ENCODE results near the gene MYO1D. TPM values are rescaled to one million over a fixed set of nuclear protein-coding genes. Genes with fewer than 3 reads are reported as not detected.

The MYO1D gene
- total RNA-seq, 1 experiment from 2014 or later, result 35.7 TPM

- TF ChIP-seq ZFX (IDR thresholded peaks at IDR 0.05) (no peak), MAX (IDR thresholded peaks at IDR 0.05) (no peak), CBX3 (IDR thresholded peaks at IDR 0.05; ENCODE audit: low read depth) (no peak), REST (IDR thresholded peaks at IDR 0.05; ENCODE audit: low read depth) (no peak), TCF7L2 (IDR thresholded peaks at IDR 0.05; ENCODE audit: borderline replicate concordance, extremely low read depth, insufficient read depth, insufficient read length) (no peak), FOSL1 (IDR thresholded peaks at IDR 0.05; ENCODE audit: low read depth) (no peak), EGR1 (IDR thresholded peaks at IDR 0.05; ENCODE audit: low read depth) (no peak), POLR2A (IDR thresholded peaks at IDR 0.05; ENCODE audit: borderline replicate concordance, extremely low read depth, insufficient read depth, insufficient read length) (no peak), ZNF274 (IDR thresholded peaks at IDR 0.05; ENCODE audit: low read depth, low read length) (no peak), SP1 (IDR thresholded peaks at IDR 0.05; ENCODE audit: low read depth) (no peak), RAD21 (IDR thresholded peaks at IDR 0.05; ENCODE audit: low read depth) (no peak), ELF1 (IDR thresholded peaks at IDR 0.05; ENCODE audit: borderline replicate concordance, low read depth) (no peak), EZH2phosphoT487 (IDR thresholded peaks at IDR 0.05; ENCODE audit: borderline replicate concordance) (no peak), POLR2AphosphoS5 (IDR thresholded peaks at IDR 0.05; ENCODE audit: low read depth, low read length) (no peak), EZH2 (IDR thresholded peaks at IDR 0.05) (no peak), ATF3 (IDR thresholded peaks at IDR 0.05) (no peak)
- ChIA-PET POLR2A (no interaction called here), CTCF (no interaction called here)
Observed at GRCh38 chr17:32654324-32654723, 222.6 kb downstream of the MYO1D start.

More at GRCh38 chr17:32654324-32654723, 222.6 kb downstream of the MYO1D start:
- Histone ChIP-seq H3K9me3 (ENCODE audit: control insufficient read depth in 1 of 2, insufficient read depth in 1 of 2, low read depth in 1 of 2, low read length in 2 of 2) (peaks cover 0 to 5% of the 10 kb centered on the region in 2 experiments; a peak in 2 of 4 replicates), H3K9me2 (ENCODE audit: insufficient read depth) (no peaks in the 10 kb centered on the region), H3K79me2 (ENCODE audit: insufficient read depth, low read length) (no peaks in the 10 kb centered on the region), H3K4me2 (ENCODE audit: low read length) (no peak overlapping the region), H3K36me3 (ENCODE audit: control insufficient read depth in 1 of 2, insufficient read depth in 2 of 2, low read length in 2 of 2) (no peaks in the 10 kb centered on the region; a peak in 1 of 4 replicates), H4K20me1 (ENCODE audit: insufficient read depth) (no peaks in the 10 kb centered on the region), H3K27ac (ENCODE audit: low read depth, low read length) (no peak overlapping the region), H3K4me3 (replicated peaks in 1 of 2; ENCODE audit: low read depth in 1 of 2, low read length in 2 of 2) (no peak overlapping the region), H3K9ac (ENCODE audit: low read length) (no peak overlapping the region), H3K4me1 (ENCODE audit: control insufficient read depth in 1 of 2, insufficient read depth in 2 of 2, low read length in 2 of 2) (no peaks in the 10 kb centered on the region), H2AFZ (ENCODE audit: low read depth, low read length, poor library complexity, severe bottlenecking) (no peak overlapping the region), H3K27me3 (ENCODE audit: insufficient read depth, low read length) (no peaks in the 10 kb centered on the region)
- no TSS peak for BruUV-seq (replicated peaks)
- DNase-seq (ENCODE audit: low read depth, low spot score), result no peak
- intact Hi-C loops (cut with micrococcal nuclease), result loop anchor here (10.0 kb wide), 1 partner anchor 190 kb away; no protein-coding TSS in a partner anchor
- RAD21 ChIA-PET (ENCODE audit: low non-redundant PET in 1 of 2, low total read pairs in 2 of 2, uncharacterized antibody in 2 of 2, unreplicated experiment in 2 of 2), result no interaction called here
- ATAC-seq, result no peak

All from HCT116 (cell line).